Spleen (tissue), 11 donors: ENCODE measurements around the gene TUBGCP2. TPM values are rescaled to one million over a fixed set of nuclear protein-coding genes. Genes with fewer than 3 reads are reported as not detected.

Experiments
- DNase-seq: peaks from one replicate; pipeline ENCODE4 v3.0.0-alpha.2; 2020
- H3K27ac ChIP-seq, 8 donors: fragments of 200-600 bp; sonication (generic) in 7 of 8; 1 replicate in 4 of 8; 2 replicates in 4 of 8; pipeline versions ENCODE4 v1.5.0 to v1.8.0; 2016 to 2021; ENCODE audit warnings: inconsistent platforms in 4 of 8, mild to moderate bottlenecking in 4 of 8, moderate library complexity in 1 of 8
- H3K27me3 ChIP-seq, 7 donors: fragments of 200-600 bp; sonication (generic) in 6 of 7; replicated peaks in 1 of 7; 1 replicate in 4 of 7; 2 replicates in 3 of 7; pipeline versions ENCODE4 v1.5.0 to v1.8.0; 2016 to 2021; ENCODE audit warnings: inconsistent platforms in 3 of 7, mild to moderate bottlenecking in 1 of 7
- H3K36me3 ChIP-seq, 6 donors: fragments of 200-600 bp; sonication (generic) in 5 of 6; 1 replicate in 4 of 6; 2 replicates in 2 of 6; pipeline versions ENCODE4 v1.5.0 to v1.8.0; 2016 to 2021; ENCODE audit warnings: inconsistent platforms in 2 of 6
- H3K4me1 ChIP-seq, 6 donors: fragments of 200-600 bp; sonication (generic) in 5 of 6; 1 replicate in 3 of 6; 2 replicates in 3 of 6; pipeline versions ENCODE4 v1.5.0 to v1.8.0; 2016 to 2021; ENCODE audit warnings: inconsistent platforms in 3 of 6
- H3K4me3 ChIP-seq, 8 donors: fragments of 200-600 bp; sonication (generic) in 7 of 8; 1 replicate in 4 of 8; 2 replicates in 4 of 8; pipeline versions ENCODE4 v1.5.0 to v1.8.0; 2016 to 2021; ENCODE audit warnings: inconsistent platforms in 4 of 8, mild to moderate bottlenecking in 4 of 8, moderate library complexity in 2 of 8
- H3K9me3 ChIP-seq, 8 donors: fragments of 200-600 bp; sonication (generic) in 7 of 8; 1 replicate in 4 of 8; 2 replicates in 4 of 8; pipeline versions ENCODE4 v1.5.0 to v1.8.0; 2016 to 2021; ENCODE audit warnings: inconsistent platforms in 4 of 8
- CTCF ChIP-seq, 11 experiments: fragments of 200-600 bp in 7 of 11; fragments of 450-650 bp in 4 of 11; sonication (generic) in 4 of 11; IDR thresholded peaks in 8 of 11; conservative IDR thresholded peaks in 3 of 11; 1 replicate in 7 of 11; 2 replicates in 4 of 11; pipeline versions ENCODE4 v1.4.0 to v1.8.0; 2016 to 2021; ENCODE audit warnings: antibody characterized with exemption in 11 of 11, inconsistent platforms in 4 of 11, mild to moderate bottlenecking in 1 of 11
- POLR2A ChIP-seq, 3 donors: fragments of 450-650 bp; IDR thresholded peaks; one replicate each; pipeline ENCODE4 v1.5.1; 2017; ENCODE audit warnings: antibody characterized with exemption in 3 of 3, mild to moderate bottlenecking in 1 of 3
- POLR2AphosphoS5 ChIP-seq, 3 donors: sonication (generic); formaldehyde crosslinking; IDR thresholded peaks; one replicate each; pipeline ENCODE4 v1.5.1; 2017; ENCODE audit warnings: antibody characterized with exemption in 3 of 3
- WGBS, 5 donors: extraction: QIAGEN DNeasy Blood & Tissue Kit in 3 of 5; methylation state at CpG; one replicate each; pipeline versions ENCODE4 v1.1.5 to v1.1.7; 2013 to 2018; 5-methylcytosine and 5-hydroxymethylcytosine counted together
- intact Hi-C: fragments of 100-400 bp; cut with DNase I; formaldehyde crosslinking; loops from one replicate; pipeline ENCODE4 v1.15.0; 2023; ENCODE audit warnings: low total_unique reads
- polyA plus RNA-seq, 3 donors: library from polyadenylated mRNA; stranded (reverse); fragments of 200-250 nt; gene quantifications; one replicate each; pipeline ENCODE4 v1.2.1, GENCODE V29; 2013
- total RNA-seq, 7 donors: library from RNA; depleted of rRNA in 3 of 7; stranded (reverse); fragments of >200 nt in 3 of 7; fragmentation: NEBNext Ultra II Directional in 4 of 7; extraction: Animal tissue kit (Norgen Biotek cat#: 25700) in 4 of 7; gene quantifications; one replicate each; pipeline versions ENCODE4 v1.1.0 to v1.2.1, GENCODE V29; 2016 to 2021
- donor health status: healthy with polysubstance abuse.
- donor health status: DM: no; HTN: no; CAD: no; lungs with moderate emphysema.
- donor health status: DM: no; HTN: no; CAD: no.
- donor health status: Bipolar disorder and iron deficiency.
- donor health status: healthy.
- donor health status: DM: no; HTN: no; CAD: no.
- donor health status: DM: yes; HTN: yes; CAD: no.

TUBGCP2 gene
- total and polyA plus RNA-seq, 10 donors = 40.2 to 201 (median 57.6) TPM

- peaks cover 0 to 18% (median 0%) of the 10 kb centered on the region in 6 donors for H3K36me3 ChIP-seq
- H3K9me3 ChIP-seq = no peaks in the 10 kb centered on the region
- TF ChIP-seq CTCF (IDR thresholded peaks at IDR 0.05 in 8 of 11, conservative IDR thresholded peaks at IDR 0.05 in 3 of 11) (no peak), POLR2A (IDR thresholded peaks at IDR 0.05) (no peak), POLR2AphosphoS5 (IDR thresholded peaks at IDR 0.05) (no peak)
- H3K4me3 ChIP-seq = no peak overlapping the region
- intact Hi-C loops = no loop called here
- DNase-seq = no peak
- H3K4me1 ChIP-seq = peaks cover 8 to 33% (median 20%) of the 10 kb centered on the region in 6 donors
- H3K27me3 ChIP-seq = peaks cover 0 to 2% (median 0%) of the 10 kb centered on the region in 7 donors
- WGBS, 5 donors = 91 to 100% (median 100%) methylated on average over 1 to 3 of the region's 3 CpGs
- no peak overlapping the region for H3K27ac ChIP-seq
These were observed 47.3 kb upstream of the TUBGCP2 start for GRCh38 chr10:133355991-133356390.

- no peak overlapping the region for H3K4me3 ChIP-seq
- peaks cover 8 to 29% (median 20%) of the 10 kb centered on the region in 6 donors for H3K4me1 ChIP-seq
- H3K9me3 ChIP-seq = no peaks in the 10 kb centered on the region
- WGBS, 5 donors = 83 to 94% (median 88%) methylated on average over 4 to 6 of the region's 6 CpGs
- DNase-seq = no peak
- peaks cover 0 to 10% (median 0%) of the 10 kb centered on the region in 7 donors for H3K27me3 ChIP-seq
- peaks cover 0 to 18% (median 0%) of the 10 kb centered on the region in 6 donors for H3K36me3 ChIP-seq
- TF ChIP-seq CTCF (IDR thresholded peaks at IDR 0.05 in 8 of 11, conservative IDR thresholded peaks at IDR 0.05 in 3 of 11) (no peak), POLR2A (IDR thresholded peaks at IDR 0.05) (no peak), POLR2AphosphoS5 (IDR thresholded peaks at IDR 0.05) (no peak)
- intact Hi-C loops = no loop called here
- no peak overlapping the region for H3K27ac ChIP-seq
These were observed 46.6 kb upstream of the TUBGCP2 start for GRCh38 chr10:133355266-133355665.

GRCh38 chr10:133354672-133355240 lies 46.1 kb upstream of the TUBGCP2 start:
- Histone ChIP-seq H3K36me3 (peaks cover 0 to 18% (median 0%) of the 10 kb centered on the region in 6 donors), H3K9me3 (no peaks in the 10 kb centered on the region), H3K27ac (no peak overlapping the region), H3K27me3 (peaks cover 0 to 15% (median 0%) of the 10 kb centered on the region in 7 donors), H3K4me1 (peaks cover 8 to 29% (median 20%) of the 10 kb centered on the region in 6 donors), H3K4me3 (no peak overlapping the region)
- WGBS, 5 donors = 93 to 96% (median 95%) methylated on average over 11 to 14 of the region's 14 CpGs
- intact Hi-C loops = no loop called here
- TF ChIP-seq CTCF (IDR thresholded peaks at IDR 0.05 in 8 of 11, conservative IDR thresholded peaks at IDR 0.05 in 3 of 11) (no peak), POLR2A (IDR thresholded peaks at IDR 0.05) (no peak), POLR2AphosphoS5 (IDR thresholded peaks at IDR 0.05) (no peak)
- no peak for DNase-seq

GRCh38 chr10:133353988-133354605 lies 45.4 kb upstream of the TUBGCP2 start:
- WGBS, 5 donors = 82 to 92% (median 86%) methylated on average over 15 to 16 of the region's 16 CpGs
- Histone ChIP-seq H3K27ac (no peak overlapping the region), H3K9me3 (no peaks in the 10 kb centered on the region), H3K36me3 (peaks cover 0 to 18% (median 0%) of the 10 kb centered on the region in 6 donors), H3K4me1 (peaks cover 8 to 29% (median 20%) of the 10 kb centered on the region in 6 donors), H3K27me3 (peaks cover 0 to 21% (median 0%) of the 10 kb centered on the region in 7 donors), H3K4me3 (no peak overlapping the region)
- TF ChIP-seq CTCF (IDR thresholded peaks at IDR 0.05 in 8 of 11, conservative IDR thresholded peaks at IDR 0.05 in 3 of 11) = no peak
- no peak for TF ChIP-seq POLR2A (IDR thresholded peaks at IDR 0.05)
- no peak for TF ChIP-seq POLR2AphosphoS5 (IDR thresholded peaks at IDR 0.05)
- intact Hi-C loops = no loop called here
- no peak for DNase-seq
